CD4-positive, alpha-beta T cell treated with Interleukin-6 at 100 ng/mL for 8 hours (primary cell): ENCODE results near the gene ORC5.
"Not testable (repeated sequence)": the region's sequence is repeated elsewhere in the genome, so short reads cannot be mapped to it uniquely, and the experiment has no call there.

ENCODE experiments used
- DNase-seq: peaks from one replicate; pipeline ENCODE4 v3.0.0-alpha.2; 2020; ENCODE audit warnings: mixed read lengths, low spot score

ORC5 gene

DNA sequence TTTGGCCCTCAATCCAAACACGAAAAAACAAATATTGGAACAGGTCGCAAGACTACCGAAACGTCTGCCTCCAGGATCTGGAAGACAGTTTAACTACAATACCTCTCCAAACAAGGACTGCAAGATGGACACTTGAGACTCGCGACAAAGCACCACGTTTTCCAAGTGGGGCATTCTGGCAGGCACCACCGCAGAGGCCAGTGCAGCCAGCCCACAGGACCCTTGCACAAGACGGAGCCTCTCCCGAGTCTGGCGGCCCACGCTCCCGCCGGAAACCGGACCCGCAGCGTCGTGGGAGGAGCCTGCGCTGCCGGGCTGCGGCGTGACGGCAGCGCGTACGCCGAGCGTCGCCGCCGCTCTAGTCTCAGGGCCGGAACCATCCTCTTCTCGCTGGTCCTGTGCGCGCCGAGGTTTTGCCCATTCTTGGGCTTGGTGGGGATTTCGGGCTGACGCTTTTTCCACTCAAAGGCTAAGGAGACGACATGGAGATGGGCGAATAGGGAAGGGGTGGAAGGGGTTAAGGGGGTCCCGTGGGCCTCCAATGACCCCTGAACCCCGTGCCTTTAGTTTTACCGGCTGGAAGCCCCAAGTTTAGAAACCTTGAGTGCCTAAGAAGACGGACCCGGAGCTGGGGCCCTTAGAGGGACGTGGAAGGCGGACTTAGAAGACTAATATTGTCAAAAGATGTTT, at the start of gene ORC5:
TSS of gene ORC5 (minus strand) at position 283 of the 690 bp plus-strand sequence. CDS start at position 174, 109 bp downstream.
- DNase-seq: peak; percentile 65

GRCh38 chr7:104255616-104256015, 47.8 kb upstream of the ORC5 start:
- DNase-seq: no peak

- DNase-seq: no peak
Observed at GRCh38 chr7:104255194-104255593, 47.4 kb upstream of the ORC5 start.

- DNase-seq: no peak
Observed at GRCh38 chr7:104254696-104255095, 46.9 kb upstream of the ORC5 start.

DNA sequence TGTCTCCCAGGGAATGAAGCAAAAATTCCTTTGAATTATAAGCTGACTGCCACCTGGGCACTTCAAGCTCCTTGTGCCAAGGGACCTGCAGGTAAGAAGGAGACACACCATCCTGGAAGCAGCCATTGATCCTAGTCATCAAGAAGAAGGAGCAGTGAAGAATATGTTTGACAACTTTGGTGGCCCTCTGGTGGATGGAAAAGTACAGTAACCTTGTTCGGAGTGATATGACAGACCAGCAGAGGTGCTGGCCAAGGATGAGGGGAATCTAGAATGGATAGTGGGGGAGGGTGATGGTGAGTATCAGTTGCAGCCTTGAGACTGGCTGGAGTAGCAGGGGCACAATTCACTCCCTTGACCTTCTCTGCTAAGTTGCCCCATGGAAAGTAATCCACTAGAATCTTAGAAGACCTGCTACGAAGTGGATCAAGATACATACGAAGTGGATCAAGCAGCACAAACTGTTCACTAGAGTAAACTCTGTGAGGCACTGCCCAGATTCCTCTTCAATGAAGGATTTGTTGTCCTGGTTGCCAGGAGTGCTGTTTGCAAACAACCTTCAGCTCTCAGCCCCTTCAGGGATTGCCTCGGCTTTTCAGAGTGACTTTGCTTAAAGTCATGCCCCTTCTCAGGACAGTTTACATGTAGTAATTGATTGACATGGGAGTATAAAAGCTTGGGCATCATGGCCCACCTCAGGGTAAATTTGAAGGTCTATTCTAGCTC, 44.8 kb upstream of the ORC5 start:
- DNase-seq: no peak

DNA sequence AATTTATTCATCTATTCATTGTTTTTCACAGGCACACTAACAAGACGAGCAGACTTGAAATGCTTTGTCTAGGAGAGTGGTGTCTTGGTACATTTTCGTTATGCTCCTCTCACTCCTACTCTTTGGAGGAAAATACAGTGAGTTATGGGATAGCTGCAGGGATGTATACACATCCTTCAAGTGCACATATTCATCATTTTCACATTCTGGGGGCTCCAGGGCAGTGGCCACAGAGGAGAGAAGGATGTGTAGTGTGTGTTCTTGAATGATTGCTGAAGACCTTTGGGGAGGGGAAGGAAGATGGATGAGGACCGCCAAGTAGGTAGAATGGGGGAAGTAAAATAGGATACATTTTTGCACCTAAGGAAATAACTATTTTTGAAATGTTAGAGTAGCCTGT, 34.8 kb upstream of the ORC5 start:
- DNase-seq: no peak

DNA sequence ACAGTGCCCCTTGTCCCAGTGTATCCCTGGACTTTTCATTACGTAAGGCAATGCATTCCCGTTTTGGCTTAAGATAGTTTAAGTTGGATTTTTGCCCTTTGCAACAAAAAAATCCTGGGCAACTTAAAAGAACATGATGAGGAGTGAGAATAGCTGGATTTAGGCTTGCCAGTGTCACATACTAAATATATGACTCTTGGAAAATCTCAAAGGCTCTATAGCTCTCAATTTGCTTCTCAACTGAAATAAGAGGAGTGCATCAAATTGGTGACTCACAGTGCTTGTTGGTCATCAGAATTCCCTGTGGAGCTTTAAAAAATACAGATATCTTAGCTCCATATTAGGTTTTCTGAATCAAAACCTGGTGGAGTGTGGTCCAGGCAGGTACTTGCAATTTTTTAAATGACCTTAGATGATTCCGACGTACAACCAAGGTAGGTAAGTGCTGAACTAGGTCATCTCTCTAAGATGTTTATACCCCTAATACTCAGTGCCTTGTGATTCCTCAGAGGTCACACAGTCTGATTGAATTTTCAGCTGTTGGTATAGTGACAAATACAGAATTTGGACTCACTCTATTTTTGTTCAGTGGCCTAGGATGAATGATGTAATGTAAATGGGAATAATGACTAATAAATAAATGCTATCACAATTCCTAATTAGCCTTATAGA, 33.9 kb upstream of the ORC5 start:
- no peak for DNase-seq

DNA sequence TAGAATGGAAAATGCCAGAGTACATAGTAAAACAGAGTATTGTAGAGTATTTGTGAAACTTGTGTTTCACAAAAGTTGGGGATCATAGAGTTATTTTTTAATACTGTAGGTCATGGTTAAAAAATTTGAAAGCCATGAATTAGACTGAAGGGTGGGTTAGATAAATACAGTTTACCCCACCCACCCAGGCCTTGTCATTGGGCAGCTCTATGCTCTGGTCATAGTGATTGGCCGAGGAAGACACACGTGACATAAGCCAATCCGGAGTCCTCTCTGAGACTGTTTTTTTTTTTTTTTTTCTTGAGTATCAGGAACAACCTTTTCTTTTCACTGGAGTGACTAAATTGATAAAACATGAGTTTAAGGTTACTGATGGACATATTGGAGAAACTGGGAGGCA, 33.3 kb upstream of the ORC5 start:
- no peak for DNase-seq

GRCh38 chr7:104240401-104240800, 32.6 kb upstream of the ORC5 start:
- no peak for DNase-seq

DNA sequence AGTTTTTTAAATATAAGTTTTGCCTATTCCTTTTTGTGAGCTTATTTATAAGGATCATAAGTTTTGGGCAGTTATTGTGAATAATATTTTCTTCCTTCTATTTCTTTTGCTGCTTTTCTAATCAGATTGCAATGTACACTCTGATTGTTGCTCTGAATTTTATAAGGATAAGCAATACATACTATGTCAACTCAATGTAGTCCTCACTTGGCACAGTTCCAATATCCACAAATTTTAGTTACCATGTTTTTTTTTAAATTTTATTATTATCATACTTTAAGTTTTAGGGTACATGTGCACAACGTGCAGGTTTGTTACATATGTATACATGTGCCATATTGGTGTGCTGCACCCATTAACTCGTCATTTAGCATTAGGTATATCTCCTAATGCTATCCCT, 27.2 kb upstream of the ORC5 start:
- not testable (repeated sequence) for DNase-seq

DNA sequence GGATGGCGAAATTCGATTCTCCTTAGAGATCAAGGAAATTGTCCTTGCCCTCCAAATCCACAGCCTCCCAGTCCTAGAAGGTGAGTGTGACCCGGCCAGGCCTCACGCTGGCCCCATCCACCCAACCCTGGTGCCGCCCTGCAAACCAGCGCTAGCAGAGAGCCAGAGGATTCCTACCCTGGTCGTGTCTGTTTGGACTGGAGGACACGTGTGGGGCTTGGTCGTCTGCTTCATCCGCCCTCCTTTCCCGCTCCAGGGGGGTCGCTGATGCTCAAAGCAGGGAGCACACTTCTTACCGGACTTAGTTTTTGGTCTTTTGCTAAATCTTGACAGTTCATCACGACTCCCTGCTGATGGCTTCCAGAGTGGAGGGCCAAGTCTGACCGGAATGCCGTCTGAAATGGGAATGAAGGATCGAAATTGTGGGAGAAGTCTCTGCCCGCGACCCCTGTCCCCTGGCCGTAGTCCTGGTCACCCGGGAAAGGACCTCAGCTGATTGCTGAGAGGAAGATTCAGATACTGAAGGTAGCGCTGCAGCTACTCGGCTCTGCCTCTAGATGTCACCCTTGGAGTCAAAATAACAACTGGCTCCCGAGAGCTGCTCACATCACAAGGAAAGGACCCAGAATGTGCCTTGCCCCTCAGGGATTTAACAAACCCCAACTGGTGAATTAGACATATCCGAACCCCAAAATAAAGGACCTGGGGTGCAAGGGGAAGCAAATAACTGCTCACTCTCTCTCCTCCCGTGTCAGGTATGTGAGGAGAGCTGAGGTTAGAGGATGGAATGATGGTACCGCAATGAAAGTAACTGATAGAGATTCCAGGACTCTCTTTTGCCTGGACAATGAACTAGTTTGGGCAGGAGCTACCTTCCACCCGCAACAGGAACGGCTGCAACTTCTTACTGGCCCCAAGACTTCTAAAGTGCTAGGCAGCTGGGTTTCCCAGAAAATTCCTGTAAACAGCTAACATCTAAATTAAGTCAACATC, 23.5 kb upstream of the ORC5 start:
- peak; percentile 48 for DNase-seq

GRCh38 chr7:104230606-104231005, 22.8 kb upstream of the ORC5 start:
- no peak for DNase-seq

DNA sequence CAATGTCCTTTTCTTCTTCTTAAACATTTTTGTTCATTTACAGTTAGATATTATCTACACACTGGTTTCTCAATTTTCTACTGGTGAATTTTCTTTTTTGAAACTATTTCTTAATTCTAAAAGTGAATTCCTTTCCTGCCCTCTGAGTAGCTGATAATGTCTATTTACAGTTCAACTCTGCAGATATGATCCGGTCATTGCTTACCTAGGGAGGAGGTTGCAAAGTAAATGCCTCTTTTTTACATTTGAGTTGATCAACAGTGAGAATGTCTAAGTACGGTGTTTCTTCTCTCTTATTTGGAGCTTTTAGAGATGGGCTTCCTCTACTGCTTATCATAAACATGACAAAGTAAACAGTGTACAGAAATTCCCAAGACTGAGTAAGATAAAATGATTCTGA, 20.6 kb upstream of the ORC5 start:
- DNase-seq: no peak

DNA sequence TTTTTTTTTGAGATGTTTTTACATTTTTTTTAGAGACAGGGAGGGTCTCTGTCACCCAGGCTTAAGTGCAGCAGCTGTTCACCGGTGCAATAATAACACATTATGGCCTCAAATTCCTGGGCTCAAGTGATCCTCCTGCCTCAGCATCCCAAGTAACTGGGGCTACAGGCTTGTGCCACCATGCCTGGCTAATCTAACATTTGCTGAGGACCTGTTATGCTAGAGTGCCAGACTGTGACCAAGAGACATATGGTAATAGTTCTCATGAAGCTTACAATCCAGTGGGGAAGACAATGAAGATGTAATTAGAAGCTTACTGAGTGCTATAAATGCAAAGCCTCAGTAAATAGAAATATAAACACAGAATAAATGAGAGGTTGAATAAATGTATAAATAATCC, 17.6 kb upstream of the ORC5 start:
- no peak for DNase-seq

GRCh38 chr7:104217620-104218019, 9.8 kb upstream of the ORC5 start:
- DNase-seq: no peak

GRCh38 chr7:104209063-104209462, 1.2 kb upstream of the ORC5 start:
- no peak for DNase-seq

- DNase-seq: no peak
Observed at GRCh38 chr7:104208421-104208780, 588 bp upstream of the ORC5 start.

GRCh38 chr7:104207348-104207730, 474 bp downstream of the ORC5 start:
- no peak for DNase-seq

DNA sequence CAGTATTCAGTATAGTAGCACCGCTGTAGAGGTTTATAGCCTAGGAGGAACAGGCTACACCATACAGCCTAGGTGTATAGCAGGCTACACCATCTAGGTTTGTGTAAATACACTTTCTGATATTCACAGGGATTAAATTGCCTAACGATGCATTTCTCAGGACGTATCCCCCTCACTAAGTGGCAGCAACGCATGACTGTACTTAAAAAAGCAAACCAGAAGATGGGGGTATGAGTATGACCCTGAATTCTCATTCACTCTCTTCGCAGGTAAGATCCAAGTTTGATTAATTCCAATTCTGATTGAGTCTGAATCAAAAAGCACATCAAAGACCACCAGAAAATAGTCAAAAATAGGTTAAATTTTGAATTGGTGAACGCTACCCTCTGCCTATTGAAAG, 972 bp downstream of the ORC5 start:
- DNase-seq: no peak

- no peak for DNase-seq
Observed at GRCh38 chr7:104198673-104199278, 9.0 kb downstream of the ORC5 start.

DNA sequence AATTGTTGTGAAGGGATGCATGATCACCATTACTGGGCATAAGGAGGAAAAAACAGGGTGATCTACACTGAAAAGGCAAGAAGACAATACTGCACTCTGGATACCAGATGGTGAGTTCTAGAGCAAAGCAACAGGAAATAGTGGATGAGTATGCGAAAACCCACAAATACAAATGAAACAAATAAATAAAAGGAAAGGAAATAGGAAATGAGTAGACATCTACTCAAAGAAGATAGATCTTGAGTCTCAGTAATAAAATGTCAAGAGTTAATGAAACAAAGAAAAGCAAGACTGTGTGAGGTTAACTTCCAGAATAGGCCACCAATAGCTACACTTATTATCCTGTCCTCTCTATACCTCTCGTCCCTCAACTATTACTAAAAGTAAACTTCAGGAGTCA, 11.7 kb downstream of the ORC5 start:
- DNase-seq: no peak

GRCh38 chr7:104192434-104192833, 15.4 kb downstream of the ORC5 start:
- DNase-seq: no peak
